Common myeloid progenitor, CD34-positive (primary cell): Measurements from ENCODE around the gene TBC1D28.
A peak's percentile ranks its signal among the peaks of the same experiment; 100 is the strongest.
"Not testable (repeated sequence)": the region's sequence is repeated elsewhere in the genome, so short reads cannot be mapped to it uniquely, and the experiment has no call there.

ENCODE experiments used
- CTCF ChIA-PET: fragments of 350-600 bp; sonication (Branson Sonifier 250); formaldehyde crosslinking; loops from one replicate; lab custom pipeline; 2021; ENCODE audit warnings: antibody characterized with exemption; lab: Charles Lee
- POLR2A ChIA-PET: fragments of 350-600 bp; sonication (Branson Sonifier 250); formaldehyde crosslinking; loops from one replicate; lab custom pipeline; 2021; ENCODE audit warnings: antibody characterized with exemption; lab: Charles Lee
- DNase-seq, 3 donors: peaks; one replicate each; pipeline versions ENCODE4 v3.0.0 to v3.0.0-alpha.2; 2013
- H3K27ac ChIP-seq, 2 experiments: 1 replicate in 1 of 2; 2 replicates in 1 of 2; pipeline ENCODE4 v1.7.0; 2013; ENCODE audit warnings: inconsistent platforms in 2 of 2, low read length in 2 of 2, mild to moderate bottlenecking in 2 of 2, low read depth in 1 of 2, moderate library complexity in 1 of 2; ENCODE audit not compliant: severe bottlenecking in 2 of 2, insufficient read depth in 1 of 2, poor library complexity in 1 of 2
- H3K27me3 ChIP-seq, 5 experiments: replicated peaks in 2 of 5; 1 replicate in 3 of 5; 2 replicates in 2 of 5; pipeline versions ENCODE4 v1.6.1 to v1.7.0; 2013; ENCODE audit warnings: low read length in 4 of 5, mild to moderate bottlenecking in 2 of 5, moderate library complexity in 2 of 5, inconsistent platforms in 1 of 5; ENCODE audit not compliant: insufficient read depth in 5 of 5, control insufficient read depth in 4 of 5
- H3K36me3 ChIP-seq, 4 experiments: 1 replicate in 2 of 4; 2 replicates in 2 of 4; pipeline versions ENCODE4 v1.6.1 to v1.7.0; 2013; ENCODE audit warnings: low read length in 3 of 4, control low read depth in 1 of 4, mild to moderate bottlenecking in 1 of 4; ENCODE audit not compliant: control insufficient read depth in 4 of 4, insufficient read depth in 4 of 4
- H3K4me1 ChIP-seq, 4 experiments: 1 replicate in 3 of 4; 2 replicates in 1 of 4; pipeline versions ENCODE4 v1.6.1 to v1.7.1; 2013; ENCODE audit warnings: low read length in 3 of 4, mild to moderate bottlenecking in 3 of 4, control low read depth in 1 of 4, inconsistent platforms in 1 of 4, moderate library complexity in 1 of 4; ENCODE audit not compliant: control insufficient read depth in 4 of 4, insufficient read depth in 4 of 4; ENCODE audit errors: control extremely low read depth in 1 of 4
- H3K4me3 ChIP-seq, 7 experiments: 1 replicate in 4 of 7; 2 replicates in 3 of 7; pipeline versions ENCODE4 v1.5.1 to v1.7.0; 2013; ENCODE audit warnings: mild to moderate bottlenecking in 7 of 7, low read length in 6 of 7, moderate library complexity in 6 of 7, inconsistent platforms in 2 of 7, low read depth in 2 of 7, control low read depth in 1 of 7; ENCODE audit not compliant: insufficient read depth in 4 of 7, control insufficient read depth in 1 of 7; ENCODE audit errors: extremely low read depth in 1 of 7
- H3K9me3 ChIP-seq, 5 experiments: 1 replicate in 4 of 5; 2 replicates in 1 of 5; pipeline versions ENCODE4 v1.6.1 to v1.7.1; 2013; ENCODE audit warnings: low read length in 4 of 5, mild to moderate bottlenecking in 2 of 5, inconsistent platforms in 1 of 5, low read depth in 1 of 5, moderate library complexity in 1 of 5; ENCODE audit not compliant: control insufficient read depth in 4 of 5, insufficient read depth in 2 of 5; ENCODE audit errors: control extremely low read depth in 1 of 5
- WGBS: methylation state at CpG from one replicate; pipeline ENCODE4 v1.1.5; 2013; ENCODE audit not compliant: insufficient coverage; 5-methylcytosine and 5-hydroxymethylcytosine counted together

The TBC1D28 gene

DNA sequence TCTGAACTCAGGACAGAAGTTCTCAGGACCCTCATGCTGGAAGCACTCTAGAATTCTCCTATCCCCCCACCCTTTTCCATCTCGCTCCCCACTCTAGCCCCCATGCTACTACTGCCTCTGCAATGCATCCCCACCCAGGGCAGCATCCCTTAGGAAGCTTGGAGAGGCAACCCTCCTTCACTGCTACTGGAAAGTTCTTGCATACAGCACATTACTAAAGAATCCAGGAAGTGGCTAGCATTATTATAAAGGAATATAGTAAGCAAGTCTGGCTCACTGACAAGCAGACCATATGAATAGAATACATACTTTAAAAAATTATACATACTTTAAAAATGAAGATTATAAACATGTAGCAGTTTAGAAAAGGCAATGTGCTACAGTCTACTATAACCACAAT is 24.4 kb upstream of the TBC1D28 start:
- POLR2A ChIA-PET, CTCF ChIA-PET, H3K27ac ChIP-seq, DNase-seq, H3K4me1 ChIP-seq, H3K27me3 ChIP-seq, H3K4me3 ChIP-seq: not testable (repeated sequence)
- Histone ChIP-seq H3K36me3 (peaks cover 0 to 43% (median 5%) of the 10 kb centered on the region in 4 experiments), H3K9me3 (peaks cover 0 to 32% (median 16%) of the 10 kb centered on the region in 5 experiments)
- WGBS: no CpG with 5 or more reads among the region's 1 CpG

DNA sequence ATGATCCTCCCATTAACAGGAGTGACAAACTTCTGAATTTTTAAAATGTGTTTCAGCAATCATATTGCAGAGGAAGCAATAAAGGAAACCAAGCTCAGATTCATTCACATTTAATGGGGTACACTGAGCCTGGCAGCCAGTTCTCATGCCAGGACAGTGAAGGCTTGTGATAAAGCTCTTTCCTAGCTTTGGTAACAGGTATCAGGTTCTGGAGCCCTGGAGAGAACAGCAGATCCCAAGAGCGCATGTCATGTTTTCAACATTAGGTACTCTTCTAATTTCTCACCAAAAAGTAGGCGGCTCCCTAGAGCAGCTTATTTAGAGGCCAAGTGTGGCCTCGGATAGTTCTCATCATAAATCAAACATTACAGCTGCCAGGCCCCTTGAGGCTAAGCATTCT is 23.3 kb upstream of the TBC1D28 start:
- POLR2A ChIA-PET: not testable (repeated sequence)
- H3K9me3 ChIP-seq: peaks cover 0 to 33% (median 18%) of the 10 kb centered on the region in 5 experiments

DNA sequence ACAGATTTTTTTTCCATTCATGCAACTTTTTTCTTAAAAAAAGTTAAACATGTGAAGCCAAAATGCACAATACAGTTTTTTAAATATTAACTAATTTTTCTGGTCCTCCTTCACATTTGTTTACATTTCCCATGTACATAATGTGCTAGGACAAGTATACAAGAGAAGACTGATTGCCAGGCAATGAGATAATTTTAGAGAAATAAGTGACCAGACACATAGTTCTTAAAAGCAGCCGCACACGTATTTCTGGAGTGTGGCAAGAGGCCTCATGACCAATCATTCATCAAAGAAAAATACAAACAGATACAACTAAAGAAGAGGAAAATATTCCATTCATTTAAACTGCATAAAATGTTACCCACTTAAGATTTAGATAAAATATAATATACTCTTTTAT is 22.1 kb upstream of the TBC1D28 start:
- H3K4me1 ChIP-seq, CTCF ChIA-PET, POLR2A ChIA-PET, H3K27me3 ChIP-seq, H3K27ac ChIP-seq, DNase-seq, H3K4me3 ChIP-seq: not testable (repeated sequence)
- Histone ChIP-seq H3K9me3 (peaks cover 0 to 30% (median 19%) of the 10 kb centered on the region in 5 experiments), H3K36me3 (peaks cover 0 to 28% (median 2%) of the 10 kb centered on the region in 4 experiments)
- no CpG with 5 or more reads among the region's 2 CpGs for WGBS

More for the DNA sequence above, 23.3 kb upstream of the TBC1D28 start:
- DNase-seq, H3K27me3 ChIP-seq, H3K4me1 ChIP-seq, H3K4me3 ChIP-seq, H3K27ac ChIP-seq, CTCF ChIA-PET: not testable (repeated sequence)
- WGBS: 100% methylated on average over 1 of the region's 3 CpGs
- peaks cover 0 to 39% (median 5%) of the 10 kb centered on the region in 4 experiments for H3K36me3 ChIP-seq

- H3K4me3 ChIP-seq, H3K36me3 ChIP-seq, DNase-seq, CTCF ChIA-PET, POLR2A ChIA-PET, H3K27me3 ChIP-seq, H3K4me1 ChIP-seq, H3K27ac ChIP-seq: not testable (repeated sequence)
- no CpG with 5 or more reads among the region's 5 CpGs for WGBS
- H3K9me3 ChIP-seq: peaks cover 0 to 22% (median 4%) of the 10 kb centered on the region in 5 experiments
These were observed 17.9 kb upstream of the TBC1D28 start for GRCh38 chr17:18661924-18662624.

DNA sequence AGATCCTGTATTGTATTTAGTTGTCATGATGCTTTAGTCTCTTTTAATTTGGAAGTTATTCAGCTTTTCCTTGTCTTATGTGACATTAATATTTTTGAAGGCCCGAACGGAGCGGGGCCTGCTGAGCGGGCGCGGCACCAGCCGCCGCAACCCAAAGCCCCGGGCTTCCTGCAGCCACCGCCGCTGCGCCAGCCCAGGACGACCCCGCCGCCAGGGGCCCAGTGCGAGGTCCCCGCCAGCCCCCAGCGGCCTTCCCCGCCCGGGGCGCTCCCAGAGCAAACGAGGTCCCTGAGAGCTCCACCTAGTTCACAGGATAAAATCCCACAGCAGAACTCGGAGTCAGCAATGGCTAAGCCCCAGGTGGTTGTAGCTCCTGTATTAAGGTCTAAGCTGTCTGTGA is 5.9 kb upstream of the TBC1D28 start:
- POLR2A ChIA-PET, H3K27me3 ChIP-seq, DNase-seq, H3K36me3 ChIP-seq, H3K27ac ChIP-seq, H3K4me3 ChIP-seq, H3K9me3 ChIP-seq, CTCF ChIA-PET, H3K4me1 ChIP-seq: not testable (repeated sequence)
- WGBS: 59% methylated on average over 3 of the region's 23 CpGs

DNA sequence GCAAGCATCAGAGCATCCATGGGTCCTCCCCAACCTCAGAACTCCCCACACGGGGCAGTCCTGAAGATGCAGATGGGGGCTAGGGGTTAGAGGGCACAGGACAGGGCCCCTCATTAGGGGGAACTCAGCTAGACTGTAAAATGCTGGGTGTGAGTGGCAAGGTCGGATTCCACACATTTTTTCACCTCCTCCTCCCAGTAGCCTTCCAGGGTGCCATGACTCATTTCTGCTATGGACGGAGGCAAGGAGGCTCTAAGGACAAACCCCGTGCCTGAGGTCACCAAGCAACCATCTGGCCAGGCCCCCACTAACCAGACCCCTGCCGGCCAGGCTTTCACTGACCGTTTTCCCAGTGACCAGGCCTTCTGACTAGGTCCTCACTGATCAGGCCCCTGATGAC is 1.1 kb downstream of the TBC1D28 start:
- DNase-seq, H3K36me3 ChIP-seq, POLR2A ChIA-PET: not testable (repeated sequence)

DNA sequence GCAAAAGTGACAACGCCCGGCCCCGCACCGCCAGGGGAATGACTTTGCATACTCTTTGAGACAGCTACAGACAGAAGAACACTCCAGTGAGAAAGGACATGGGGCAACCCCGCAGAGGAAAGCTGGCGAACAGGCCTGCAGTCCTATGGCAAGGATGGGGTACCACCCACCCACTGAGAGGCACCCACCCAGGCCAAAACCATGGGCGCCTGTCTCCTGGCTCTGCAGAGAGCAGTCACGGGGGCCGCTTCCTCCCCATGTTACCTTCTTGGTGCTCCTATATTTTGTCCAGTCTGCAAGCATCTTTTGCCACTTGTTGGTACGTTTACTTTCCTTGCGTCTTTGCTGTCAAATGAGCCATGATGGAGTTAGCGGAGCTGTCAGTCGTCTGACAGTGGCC is 5.8 kb downstream of the TBC1D28 start:
- CTCF ChIA-PET, H3K36me3 ChIP-seq, POLR2A ChIA-PET, H3K9me3 ChIP-seq, H3K27ac ChIP-seq, H3K4me3 ChIP-seq, H3K4me1 ChIP-seq: not testable (repeated sequence)
- H3K27me3 ChIP-seq: peaks cover 0 to 19% (median 3%) of the 10 kb centered on the region in 5 experiments
- 100% methylated on average over 4 of the region's 13 CpGs for WGBS
- peak in 1 of 3 donors; percentile 15 for DNase-seq

More for the DNA sequence above, 1.1 kb downstream of the TBC1D28 start:
- H3K27ac ChIP-seq, H3K4me1 ChIP-seq, H3K4me3 ChIP-seq, H3K9me3 ChIP-seq, CTCF ChIA-PET, H3K27me3 ChIP-seq: not testable (repeated sequence)
- no CpG with 5 or more reads among the region's 6 CpGs for WGBS
